ENCODE measurements around the gene STK31. TPM values are rescaled to one million over a fixed set of nuclear protein-coding genes. Genes with fewer than 3 reads are reported as not detected.
A peak's percentile ranks its signal among the peaks of the same experiment; 100 is the strongest.
"Not testable (repeated sequence)": the region's sequence is repeated elsewhere in the genome, so short reads cannot be mapped to it uniquely, and the experiment has no call there.

The STK31 gene
- total and polyA plus RNA-seq, 5 experiments from 2014 or later: 0.85 to 1.1 TPM; not detected in 3

GRCh38 chr7:23783115-23783514 is 73.1 kb downstream of the STK31 start:
- Mint-ChIP-seq H3K27ac (no peak overlapping the region), H3K9me3 (peaks cover 0 to 4% (median 0%) of the 10 kb centered on the region in 9 donors), H3K36me3 (peaks cover 0 to 14% (median 0%) of the 10 kb centered on the region in 3 donors), H3K27me3 (no peaks in the 10 kb centered on the region), H3K4me3 (no peak overlapping the region), H3K4me1 (no peaks in the 10 kb centered on the region)
- no peak for ATAC-seq
- POLR2A ChIA-PET: no interaction called here
- DNase-seq: no peak

GRCh38 chr7:23787272-23787671 is 77.3 kb downstream of the STK31 start:
- DNase-seq: no peak
- ATAC-seq: no peak
- no peak overlapping the region for H3K27ac Mint-ChIP-seq
- H3K9me3 Mint-ChIP-seq: peaks cover 0 to under 1% (median 0%) of the 10 kb centered on the region in 9 donors
- peaks cover 0 to 6% (median 5%) of the 10 kb centered on the region in 3 donors for H3K36me3 Mint-ChIP-seq
- no peaks in the 10 kb centered on the region for H3K27me3 Mint-ChIP-seq
- no peak overlapping the region for H3K4me3 Mint-ChIP-seq
- H3K4me1 Mint-ChIP-seq: no peaks in the 10 kb centered on the region
- POLR2A ChIA-PET: no interaction called here

- H3K4me1 Mint-ChIP-seq: no peaks in the 10 kb centered on the region
- no peaks in the 10 kb centered on the region for H3K27me3 Mint-ChIP-seq
- ATAC-seq (no peak), DNase-seq (no peak)
- POLR2A ChIA-PET: no interaction called here
- H3K9me3 Mint-ChIP-seq: peaks cover 0 to 16% (median 8%) of the 10 kb centered on the region in 9 donors
- peaks cover 5 to 13% (median 13%) of the 10 kb centered on the region in 3 donors for H3K36me3 Mint-ChIP-seq
- no peak overlapping the region for H3K27ac Mint-ChIP-seq
- H3K4me3 Mint-ChIP-seq: no peak overlapping the region
Measured at GRCh38 chr7:23788843-23789242, 78.8 kb downstream of the STK31 start.

GRCh38 chr7:23791721-23792120 is 81.7 kb downstream of the STK31 start:
- POLR2A ChIA-PET: no interaction called here
- Mint-ChIP-seq H3K27me3 (peaks cover 0 to 6% (median 3%) of the 10 kb centered on the region in 5 donors), H3K27ac (no peak overlapping the region), H3K4me1 (no peaks in the 10 kb centered on the region), H3K36me3 (peaks cover 5 to 28% (median 23%) of the 10 kb centered on the region in 3 donors), H3K9me3 (peaks cover 10 to 45% (median 31%) of the 10 kb centered on the region in 9 donors), H3K4me3 (no peak overlapping the region)
- ATAC-seq: no peak
- no peak for DNase-seq

- no peak overlapping the region for H3K27ac Mint-ChIP-seq
- DNase-seq: no peak
- no peak overlapping the region for H3K4me3 Mint-ChIP-seq
- no peak for ATAC-seq
- peaks cover 0 to 7% (median 2%) of the 10 kb centered on the region in 5 donors for H3K27me3 Mint-ChIP-seq
- H3K4me1 Mint-ChIP-seq: no peaks in the 10 kb centered on the region
- peaks cover 0 to 2% (median under 1%) of the 10 kb centered on the region in 3 donors for H3K36me3 Mint-ChIP-seq
- POLR2A ChIA-PET: no interaction called here
- H3K9me3 Mint-ChIP-seq: peaks cover 0 to 14% (median 3%) of the 10 kb centered on the region in 9 donors
Measured at GRCh38 chr7:23802720-23803397, 92.8 kb downstream of the STK31 start.

- POLR2A ChIA-PET: no interaction called here
- Mint-ChIP-seq H3K27ac (no peak overlapping the region), H3K36me3 (peaks cover 0 to 6% (median 2%) of the 10 kb centered on the region in 3 donors), H3K4me1 (no peaks in the 10 kb centered on the region), H3K4me3 (no peak overlapping the region), H3K9me3 (peaks cover 0 to 14% (median 6%) of the 10 kb centered on the region in 9 donors), H3K27me3 (peaks cover 1 to 7% (median 5%) of the 10 kb centered on the region in 5 donors)
- DNase-seq (no peak), ATAC-seq (no peak)
Measured at GRCh38 chr7:23804707-23805106, 94.7 kb downstream of the STK31 start.

- Mint-ChIP-seq H3K27me3 (peaks cover 0 to 7% (median 5%) of the 10 kb centered on the region in 5 donors), H3K27ac (no peak overlapping the region), H3K4me3 (no peak overlapping the region), H3K9me3 (peaks cover 4 to 40% (median 23%) of the 10 kb centered on the region in 9 donors), H3K4me1 (no peaks in the 10 kb centered on the region), H3K36me3 (peaks cover 0 to 19% (median 2%) of the 10 kb centered on the region in 3 donors)
- POLR2A ChIA-PET: no interaction called here
- ATAC-seq (no peak), DNase-seq (no peak)
Measured at GRCh38 chr7:23808421-23808820, 98.4 kb downstream of the STK31 start.

- DNase-seq (no peak), ATAC-seq (no peak)
- H3K27me3 Mint-ChIP-seq: peaks cover 0 to 7% (median 5%) of the 10 kb centered on the region in 5 donors
- no peaks in the 10 kb centered on the region for H3K4me1 Mint-ChIP-seq
- H3K9me3 Mint-ChIP-seq: peaks cover 4 to 40% (median 23%) of the 10 kb centered on the region in 9 donors
- H3K4me3 Mint-ChIP-seq: no peak overlapping the region
- POLR2A ChIA-PET: no interaction called here
- H3K27ac Mint-ChIP-seq: no peak overlapping the region
- peaks cover 0 to 19% (median 0%) of the 10 kb centered on the region in 3 donors for H3K36me3 Mint-ChIP-seq
Measured at GRCh38 chr7:23810099-23810498, 100.1 kb downstream of the STK31 start.

GRCh38 chr7:23811540-23811939 is 101.5 kb downstream of the STK31 start:
- ATAC-seq (no peak), DNase-seq (peak in 1 of 10 donors; percentile 7)
- Mint-ChIP-seq H3K4me3 (no peak overlapping the region), H3K27ac (no peak overlapping the region), H3K4me1 (no peaks in the 10 kb centered on the region), H3K36me3 (peaks cover 0 to 19% (median 0%) of the 10 kb centered on the region in 3 donors), H3K27me3 (peaks cover 0 to 7% (median 0%) of the 10 kb centered on the region in 5 donors), H3K9me3 (peaks cover 4 to 40% (median 22%) of the 10 kb centered on the region in 9 donors)
- POLR2A ChIA-PET: no interaction called here

GRCh38 chr7:23828125-23828524 is 118.1 kb downstream of the STK31 start:
- H3K27ac Mint-ChIP-seq, DNase-seq, ATAC-seq, H3K4me1 Mint-ChIP-seq, POLR2A ChIA-PET, H3K4me3 Mint-ChIP-seq: not testable (repeated sequence)
- peaks cover 5 to 27% (median 8%) of the 10 kb centered on the region in 5 donors for H3K27me3 Mint-ChIP-seq
- peaks cover 15 to 74% (median 28%) of the 10 kb centered on the region in 9 donors for H3K9me3 Mint-ChIP-seq
- H3K36me3 Mint-ChIP-seq: peaks cover 0 to 35% (median 14%) of the 10 kb centered on the region in 3 donors

GRCh38 chr7:23832733-23833132 is 122.7 kb downstream of the STK31 start:
- ATAC-seq, DNase-seq, H3K27ac Mint-ChIP-seq, POLR2A ChIA-PET, H3K4me1 Mint-ChIP-seq: not testable (repeated sequence)
- peak overlapping the region in 1 of 10 donors; percentile 26 for H3K4me3 Mint-ChIP-seq
- H3K27me3 Mint-ChIP-seq: peaks cover 3 to 28% (median 14%) of the 10 kb centered on the region in 5 donors
- peaks cover 0 to 62% (median 21%) of the 10 kb centered on the region in 3 donors for H3K36me3 Mint-ChIP-seq
- peaks cover 21 to 88% (median 42%) of the 10 kb centered on the region in 9 donors for H3K9me3 Mint-ChIP-seq

- Mint-ChIP-seq H3K27ac (no peak overlapping the region), H3K4me1 (no peaks in the 10 kb centered on the region), H3K27me3 (peaks cover 3 to 32% (median 15%) of the 10 kb centered on the region in 5 donors), H3K4me3 (no peak overlapping the region), H3K36me3 (peaks cover 0 to 67% (median 21%) of the 10 kb centered on the region in 3 donors), H3K9me3 (peaks cover 21 to 88% (median 45%) of the 10 kb centered on the region in 9 donors)
- ATAC-seq (no peak), DNase-seq (no peak)
- POLR2A ChIA-PET: no interaction called here
Measured at GRCh38 chr7:23833405-23833804, 123.4 kb downstream of the STK31 start.

- Mint-ChIP-seq H3K9me3 (peaks cover 7 to 93% (median 55%) of the 10 kb centered on the region in 9 donors), H3K36me3 (peaks cover 4 to 41% (median 12%) of the 10 kb centered on the region in 3 donors), H3K27me3 (peaks cover 8 to 50% (median 34%) of the 10 kb centered on the region in 5 donors)
- H3K4me3 Mint-ChIP-seq, H3K27ac Mint-ChIP-seq, DNase-seq, ATAC-seq, H3K4me1 Mint-ChIP-seq, POLR2A ChIA-PET: not testable (repeated sequence)
Measured at GRCh38 chr7:23844837-23845236, 134.8 kb downstream of the STK31 start.

Data from naive thymus-derived CD8-positive, alpha-beta T cell (primary cell).